GM10266 (cell line): Measurements from ENCODE around the gene MRTFB.

Experiments used
- DNase-seq: peaks from one replicate; pipeline ENCODE4 v3.0.0; 2012; ENCODE audit errors: extremely low spot score
- CTCF ChIP-seq: IDR thresholded peaks from 2 replicates; pipeline ENCODE4 v1.5.1; 2012; ENCODE audit warnings: mild to moderate bottlenecking, low read depth; ENCODE audit not compliant: control insufficient read depth, insufficient read depth; ENCODE audit errors: missing control alignments

MRTFB gene

DNA sequence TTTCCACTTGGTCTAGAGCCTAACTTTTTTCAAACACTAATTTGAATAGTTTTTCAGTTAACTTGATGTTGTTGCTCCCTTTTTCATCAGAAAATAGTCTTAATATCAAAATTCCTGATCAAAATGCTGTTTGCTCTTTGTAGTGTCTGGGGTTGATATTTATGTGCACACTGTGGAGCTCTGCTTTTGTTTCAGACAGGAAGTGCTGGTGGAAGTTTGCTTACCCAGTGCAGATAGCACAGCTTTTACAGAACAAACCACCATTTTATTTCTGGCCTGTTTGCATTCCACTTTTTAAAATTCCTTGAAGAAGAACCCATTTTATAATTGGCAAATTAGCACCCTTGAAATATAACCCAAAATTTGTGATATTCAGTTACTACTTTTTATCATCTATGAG lies 125.4 kb downstream of the MRTFB start:
- TF ChIP-seq CTCF = no peak

DNA sequence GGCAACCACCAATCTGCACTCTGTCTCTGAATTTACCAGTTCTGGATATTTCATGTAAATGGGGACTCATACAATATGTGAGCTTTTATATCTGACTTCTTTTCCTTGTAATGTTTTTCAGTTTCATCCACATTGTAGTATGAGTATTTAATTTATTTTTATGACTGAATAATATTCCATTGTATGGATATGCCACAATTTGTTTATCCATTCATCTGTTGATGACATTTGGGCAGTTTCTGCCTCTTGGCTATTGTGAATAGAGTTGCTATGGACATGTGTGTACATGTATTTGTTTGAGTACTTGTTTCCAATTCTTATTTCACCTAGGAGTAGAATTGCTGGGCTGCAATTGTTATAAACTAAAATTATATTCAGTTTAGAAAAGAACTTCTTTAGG lies 126.9 kb downstream of the MRTFB start:
- no peak for DNase-seq
- TF ChIP-seq CTCF = no peak

More for the DNA sequence above, 125.4 kb downstream of the MRTFB start:
- DNase-seq = no peak

DNA sequence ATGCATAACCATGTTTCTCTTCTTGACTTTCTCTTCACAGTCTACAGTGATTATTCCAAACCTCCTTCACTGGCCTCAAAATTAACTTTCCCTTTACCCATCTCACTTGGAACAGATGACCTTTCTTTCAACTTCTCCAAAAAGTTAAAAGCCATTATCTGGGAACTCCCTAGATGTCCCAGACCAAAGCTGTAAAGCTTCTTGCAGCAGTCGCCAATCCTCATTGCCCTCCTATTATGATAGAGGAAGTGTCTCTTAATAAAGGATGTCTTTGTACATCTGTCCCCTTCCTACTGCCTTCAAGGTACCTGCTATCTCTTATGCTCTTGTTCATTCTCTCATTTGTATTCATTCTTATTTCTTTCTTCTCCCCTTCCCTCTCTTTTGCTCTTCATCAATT lies 127.5 kb downstream of the MRTFB start:
- no peak for DNase-seq
- TF ChIP-seq CTCF = no peak

DNA sequence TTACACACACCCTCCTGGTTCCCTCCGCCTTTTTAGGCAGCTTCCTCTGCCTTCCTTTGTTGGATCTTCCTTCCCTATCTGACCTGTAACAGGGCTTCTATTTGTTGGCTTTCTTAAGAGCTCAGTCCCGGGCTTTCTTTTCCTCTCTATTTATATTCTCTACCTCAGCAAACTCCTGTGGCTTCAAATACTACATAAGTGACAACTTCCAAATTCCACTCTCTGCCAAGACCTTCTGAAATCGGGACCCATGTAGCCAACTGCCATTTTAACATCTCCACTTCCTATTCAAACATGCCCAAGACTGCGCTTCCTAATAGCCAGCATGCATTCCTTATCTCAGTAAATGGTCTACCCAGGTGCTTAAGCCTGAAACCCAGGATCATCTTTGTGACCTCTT lies 128.1 kb downstream of the MRTFB start:
- TF ChIP-seq CTCF = no peak
- DNase-seq = no peak

DNA sequence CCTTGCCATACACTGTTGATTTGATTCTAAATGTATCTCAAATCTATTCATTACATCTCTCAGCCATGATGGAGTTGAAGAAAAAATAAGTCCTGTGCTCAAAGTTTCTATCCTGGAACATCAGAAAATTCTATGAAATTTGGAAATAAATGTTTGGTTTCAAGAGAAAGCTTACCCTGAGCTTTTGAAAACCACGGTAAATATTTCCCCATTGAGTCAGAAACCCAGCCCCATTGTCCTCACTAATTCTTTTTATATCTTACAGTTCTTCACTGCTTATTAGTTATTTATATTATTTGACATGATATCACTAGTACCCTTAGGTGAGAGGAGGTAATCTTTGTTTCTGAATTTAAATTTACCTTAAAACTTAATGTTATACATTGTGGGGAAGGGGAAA lies 128.5 kb downstream of the MRTFB start:
- no peak for TF ChIP-seq CTCF
- no peak for DNase-seq

GRCh38 chr16:14202095-14202494 lies 131.0 kb downstream of the MRTFB start:
- DNase-seq = no peak
- no peak for TF ChIP-seq CTCF

- TF ChIP-seq CTCF = peak; percentile 18
- peak; percentile 12 for DNase-seq
Measured at GRCh38 chr16:14202697-14203096, 131.6 kb downstream of the MRTFB start.

DNA sequence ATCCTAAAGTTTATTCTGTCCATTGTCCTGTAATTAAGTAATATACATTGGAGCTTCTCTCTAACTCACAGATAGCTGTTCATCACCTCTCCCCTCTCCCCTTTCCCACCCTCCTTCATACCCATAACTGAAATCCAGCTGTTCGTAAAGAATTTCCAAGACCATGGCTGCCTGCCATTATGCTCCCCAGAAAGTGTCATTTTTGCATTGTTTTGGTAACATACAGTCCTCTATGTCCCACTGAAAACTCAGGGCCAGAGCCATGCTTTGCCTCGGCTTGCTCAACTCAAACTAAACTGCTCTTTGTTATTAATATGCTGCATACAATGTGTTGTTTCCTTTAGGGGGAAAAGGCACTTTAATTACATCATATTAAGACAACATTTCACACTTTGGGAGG lies 132.0 kb downstream of the MRTFB start:
- no peak for DNase-seq
- TF ChIP-seq CTCF = no peak
